HG02623 (cell line): ENCODE data around the gene WDR6.
"Not testable (repeated sequence)": the region's sequence is repeated elsewhere in the genome, so short reads cannot be mapped to it uniquely, and the experiment has no call there.

Source experiments
- ATAC-seq: cut with Tn5 transposase; IDR thresholded peaks from one replicate; pipeline ENCODE4 v1.9.1; 2021; ENCODE audit warnings: moderate library complexity; ENCODE audit not compliant: unreplicated experiment

WDR6 gene

GRCh38 chr3:48991851-48992545, 15.2 kb upstream of the WDR6 start:
- no peak for ATAC-seq

- ATAC-seq = no peak
These were observed 13.4 kb upstream of the WDR6 start for GRCh38 chr3:48993834-48994233.

GRCh38 chr3:48996640-48997039, 10.6 kb upstream of the WDR6 start:
- ATAC-seq = no peak

- no peak for ATAC-seq
These were observed 10.0 kb upstream of the WDR6 start for GRCh38 chr3:48997102-48997635.

- ATAC-seq = no peak
These were observed 9.2 kb upstream of the WDR6 start for GRCh38 chr3:48997714-48998637.

GRCh38 chr3:48999085-48999858, 7.9 kb upstream of the WDR6 start:
- no peak for ATAC-seq

GRCh38 chr3:49001155-49001554, 6.0 kb upstream of the WDR6 start:
- ATAC-seq = no peak

- ATAC-seq = no peak
These were observed 2.6 kb upstream of the WDR6 start for GRCh38 chr3:49004352-49005302.

GRCh38 chr3:49005303-49005680, 1.9 kb upstream of the WDR6 start:
- no peak for ATAC-seq

- ATAC-seq = no peak
These were observed 1.2 kb upstream of the WDR6 start for GRCh38 chr3:49005998-49006397.

GRCh38 chr3:49006408-49007067, 653 bp upstream of the WDR6 start:
- peak; percentile 1 for ATAC-seq

- peak; percentile 31 for ATAC-seq
These were observed 759 bp downstream of the WDR6 start for GRCh38 chr3:49007771-49008528.

- ATAC-seq = not testable (repeated sequence)
These were observed 1.4 kb downstream of the WDR6 start for GRCh38 chr3:49008627-49009026.

- ATAC-seq = no peak
These were observed 2.2 kb downstream of the WDR6 start for GRCh38 chr3:49009396-49009795.

GRCh38 chr3:49012441-49013017, 5.3 kb downstream of the WDR6 start:
- no peak for ATAC-seq

GRCh38 chr3:49013113-49013737, 6.0 kb downstream of the WDR6 start:
- ATAC-seq = no peak

GRCh38 chr3:49013738-49014660, 6.8 kb downstream of the WDR6 start:
- no peak for ATAC-seq
